ENCODE measurements around the gene LSAMP. TPM values are rescaled to one million over a fixed set of nuclear protein-coding genes. Genes with fewer than 3 reads are reported as not detected.

The LSAMP gene
- total RNA-seq, 2 donors from 2014 or later, result 1.6 to 4.7 TPM

DNA sequence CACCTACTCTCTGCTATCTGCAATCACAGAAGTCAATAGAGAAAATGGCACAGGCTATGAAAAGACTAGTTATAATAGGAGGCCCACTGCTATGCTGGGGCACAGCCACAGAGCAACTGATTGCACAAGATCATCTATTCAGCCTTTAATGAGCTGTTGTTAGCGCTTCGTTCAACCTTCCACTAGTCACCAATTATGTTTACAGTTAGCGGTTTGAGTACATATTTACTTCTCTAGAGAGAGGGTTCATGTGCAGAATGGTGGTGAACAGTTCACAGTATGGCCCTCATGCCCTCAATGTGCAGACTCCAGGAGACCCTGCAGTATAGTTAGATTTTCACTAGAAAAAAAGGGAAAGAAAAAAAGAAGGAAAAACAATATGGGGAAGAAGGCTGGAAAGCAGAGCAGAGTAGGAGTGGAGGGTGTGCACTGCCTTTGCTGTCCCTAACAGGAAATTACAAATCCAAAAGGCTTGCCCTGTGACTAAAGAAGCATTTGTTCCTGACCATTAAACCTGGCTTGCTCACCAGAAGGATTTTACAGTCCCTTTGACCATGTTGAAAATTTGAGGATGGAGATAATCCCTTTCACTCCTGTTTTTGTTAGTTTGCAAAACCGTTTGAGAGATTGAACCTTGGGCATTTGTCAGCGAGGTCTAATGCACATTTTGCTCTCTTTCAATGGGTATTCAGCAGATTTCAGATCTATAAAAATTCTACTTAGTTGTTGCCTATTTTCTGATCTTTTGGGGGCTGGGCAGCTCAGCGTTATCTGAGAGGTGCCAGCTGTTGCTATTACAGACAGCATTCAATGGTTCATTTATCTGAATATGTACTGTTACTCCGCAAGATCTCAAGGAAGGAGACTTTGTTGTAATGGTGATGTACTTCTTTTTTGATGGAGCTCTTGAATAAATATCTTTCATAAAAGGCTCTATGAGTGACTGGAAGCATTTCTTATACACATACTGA, 296.1 kb downstream of the LSAMP start:
- DNase-seq (no peak), ATAC-seq (no peak)
- intact Hi-C loops (cut with DNase I), result no loop called here

DNA sequence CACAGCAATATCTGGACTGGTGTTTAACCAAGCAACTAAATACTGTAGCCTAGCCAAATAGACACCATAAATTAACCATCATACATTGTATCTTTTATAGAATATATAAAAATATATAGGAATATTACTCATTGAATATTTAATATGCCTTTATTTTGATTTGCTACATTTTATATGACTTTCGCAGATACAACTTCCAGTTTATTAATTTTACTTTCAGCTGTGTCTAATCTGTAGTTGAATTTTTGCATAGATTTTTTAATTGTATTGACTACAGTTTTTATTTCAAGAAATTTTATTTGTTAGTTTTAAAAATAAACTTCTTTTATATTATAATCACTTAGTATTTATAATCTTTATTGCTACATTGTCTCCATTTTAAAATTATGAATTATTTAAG, 299.7 kb downstream of the LSAMP start:
- intact Hi-C loops (cut with DNase I), result no loop called here
- ATAC-seq, result no peak
- DNase-seq, result no peak

- intact Hi-C loops (cut with DNase I), result no loop called here
- ATAC-seq, result no peak
- DNase-seq, result no peak
Observed at GRCh38 chr3:116141724-116142123, 303.6 kb downstream of the LSAMP start.

DNA sequence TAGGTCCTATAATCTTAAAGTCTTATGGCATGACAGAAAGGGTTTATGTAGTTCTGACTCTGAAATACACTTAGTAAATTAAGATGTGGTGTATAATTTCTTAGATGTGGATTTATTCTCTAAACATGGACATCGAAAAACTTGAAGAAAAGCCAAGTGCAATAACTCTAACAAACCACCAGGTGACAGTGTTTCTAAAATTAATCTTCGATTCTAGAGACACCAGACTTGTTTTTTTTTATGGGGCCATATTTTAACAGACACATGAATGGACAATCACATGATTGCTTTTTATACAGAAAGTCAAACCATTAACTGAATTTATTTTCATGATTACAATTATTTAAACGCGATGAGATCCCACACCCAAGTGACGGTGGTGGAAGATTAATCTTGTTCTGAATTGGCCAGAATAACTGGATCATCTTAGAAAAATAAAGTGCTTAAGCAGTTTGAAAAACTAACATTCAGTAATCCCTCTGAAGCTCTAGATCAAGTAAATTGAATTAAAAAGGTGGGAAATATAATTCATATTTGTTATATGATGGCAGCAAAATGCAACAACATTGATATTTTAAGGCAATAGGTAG, 305.1 kb downstream of the LSAMP start:
- intact Hi-C loops (cut with DNase I), result no loop called here
- no peak for DNase-seq
- ATAC-seq, result no peak

DNA sequence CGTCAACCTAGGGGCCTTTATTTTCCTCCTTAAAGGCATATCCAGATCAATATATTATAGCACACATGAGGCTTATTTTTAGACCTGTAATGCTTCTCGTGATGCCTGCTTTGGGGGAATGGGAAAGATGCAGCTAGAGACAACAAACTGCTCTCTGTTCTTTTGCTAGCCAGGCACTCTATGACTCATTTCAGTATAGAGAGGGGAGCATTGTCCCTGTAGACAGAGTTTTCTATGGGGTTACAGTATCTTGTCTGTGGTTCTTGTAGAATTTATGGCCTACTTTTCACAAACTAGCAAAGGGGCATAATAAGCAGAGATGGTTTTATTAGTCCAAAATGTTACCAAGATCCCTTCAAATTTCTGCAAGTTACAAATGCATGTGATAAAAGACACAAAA, 305.6 kb downstream of the LSAMP start:
- no peak for DNase-seq
- ATAC-seq, result peak in 1 of 2 donors; percentile 34
- intact Hi-C loops (cut with DNase I), result no loop called here

DNA sequence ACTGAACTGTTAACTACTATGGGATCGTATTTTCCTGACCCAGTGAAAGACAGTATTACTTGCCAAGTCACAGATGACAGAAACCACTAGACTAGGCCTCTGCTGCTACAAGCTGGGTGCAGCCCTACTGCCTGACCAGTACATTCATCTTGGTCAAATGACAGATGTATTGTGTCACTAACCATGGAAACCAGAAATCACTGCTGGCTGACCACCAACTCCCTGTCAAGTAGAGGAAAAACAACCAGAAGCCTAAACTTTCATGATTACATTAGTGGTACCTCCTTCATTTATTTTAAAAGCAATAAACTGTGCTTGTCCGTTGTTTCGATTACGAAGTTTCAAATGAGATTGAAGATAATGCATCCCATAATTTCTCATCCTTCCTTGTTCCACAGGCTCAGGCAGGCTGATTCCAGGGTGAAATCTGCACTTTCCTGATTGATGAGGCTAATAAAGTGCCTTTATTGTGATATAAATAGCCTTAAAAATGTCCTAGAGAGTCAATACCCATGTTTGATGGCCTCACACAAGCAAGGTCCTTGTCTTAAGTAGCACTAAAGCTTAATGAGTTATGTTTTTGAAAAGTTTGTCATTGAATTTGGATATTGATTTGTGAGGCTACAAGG, 309.7 kb downstream of the LSAMP start:
- ATAC-seq, result peak; percentile 93 to 95
- DNase-seq, result peak; percentile 61
- intact Hi-C loops (cut with DNase I), result no loop called here

GRCh38 chr3:116129187-116129946, 315.9 kb downstream of the LSAMP start:
- intact Hi-C loops (cut with DNase I), result no loop called here
- ATAC-seq (no peak), DNase-seq (no peak)

GRCh38 chr3:116127464-116127863, 317.8 kb downstream of the LSAMP start:
- DNase-seq, result no peak
- intact Hi-C loops (cut with DNase I), result no loop called here
- ATAC-seq, result no peak

GRCh38 chr3:116124166-116124565, 321.1 kb downstream of the LSAMP start:
- ATAC-seq, result no peak
- intact Hi-C loops (cut with DNase I), result no loop called here
- no peak for DNase-seq

GRCh38 chr3:116118475-116119169, 326.7 kb downstream of the LSAMP start:
- DNase-seq (no peak), ATAC-seq (no peak)
- intact Hi-C loops (cut with DNase I), result no loop called here

DNA sequence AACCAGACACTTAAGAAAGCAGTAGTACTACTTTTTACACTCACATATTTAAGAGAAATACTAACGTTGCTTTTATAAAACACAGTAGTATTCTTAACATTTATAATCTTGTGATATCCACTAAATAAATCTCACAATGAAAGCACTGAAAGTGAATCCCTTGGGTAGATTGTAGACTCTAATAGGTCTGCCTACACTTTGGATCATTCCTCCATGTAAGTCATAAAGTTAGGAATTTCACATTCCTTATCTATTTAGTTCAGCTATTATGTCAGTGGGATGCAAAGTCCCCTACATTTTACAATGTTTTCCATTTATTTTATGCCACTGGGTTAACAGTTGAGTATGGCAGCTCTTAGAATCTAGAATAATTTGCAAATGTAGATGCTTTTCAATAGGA, 330.7 kb downstream of the LSAMP start:
- intact Hi-C loops (cut with DNase I), result no loop called here
- DNase-seq, result no peak
- ATAC-seq, result no peak

GRCh38 chr3:116112696-116113095, 332.6 kb downstream of the LSAMP start:
- intact Hi-C loops (cut with DNase I), result no loop called here
- DNase-seq (no peak), ATAC-seq (peak in 1 of 2 donors; percentile 25)

- intact Hi-C loops (cut with DNase I), result no loop called here
- ATAC-seq, result no peak
Observed at GRCh38 chr3:116111765-116112164, 333.5 kb downstream of the LSAMP start.

GRCh38 chr3:116103868-116104530, 341.3 kb downstream of the LSAMP start:
- DNase-seq (no peak), ATAC-seq (no peak)
- intact Hi-C loops (cut with DNase I), result no loop called here

More at GRCh38 chr3:116111765-116112164, 333.5 kb downstream of the LSAMP start:
- no peak for DNase-seq

- DNase-seq (no peak), ATAC-seq (no peak)
- intact Hi-C loops (cut with DNase I), result no loop called here
Observed at GRCh38 chr3:116102037-116102436, 343.2 kb downstream of the LSAMP start.

DNA sequence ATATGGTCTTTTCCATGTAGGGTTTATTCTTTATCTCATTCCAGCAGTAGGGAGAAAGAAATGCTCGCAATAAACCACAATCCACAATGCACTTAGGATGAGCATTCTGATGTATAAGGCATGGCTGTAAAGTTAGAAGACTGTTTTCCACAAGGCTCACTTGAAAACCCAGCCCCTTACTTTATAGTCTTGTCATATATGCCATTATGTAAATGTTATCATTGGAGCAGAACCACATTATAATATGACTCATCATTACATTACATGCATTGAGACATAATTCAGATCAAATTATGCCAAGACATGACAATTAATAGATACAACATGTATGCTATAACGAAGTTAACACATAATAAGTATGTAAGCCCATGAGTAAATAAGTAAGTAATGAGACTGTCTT, 348.1 kb downstream of the LSAMP start:
- ATAC-seq (no peak), DNase-seq (no peak)
- intact Hi-C loops (cut with DNase I), result no loop called here

GRCh38 chr3:116096631-116097030, 348.7 kb downstream of the LSAMP start:
- no peak for ATAC-seq
- no peak for DNase-seq
- intact Hi-C loops (cut with DNase I), result no loop called here

- intact Hi-C loops (cut with DNase I), result no loop called here
- ATAC-seq (no peak), DNase-seq (no peak)
Observed at GRCh38 chr3:116093374-116093773, 351.9 kb downstream of the LSAMP start.
